Prostate gland (tissue), 2 donors: ENCODE data around the gene C2. TPM values are rescaled to one million over a fixed set of nuclear protein-coding genes. Genes with fewer than 3 reads are reported as not detected.
"Not testable (repeated sequence)": the region's sequence is repeated elsewhere in the genome, so short reads cannot be mapped to it uniquely, and the experiment has no call there.

ENCODE experiments used
- DNase-seq: peaks from one replicate; pipeline ENCODE4 v3.0.0-alpha.2; 2019; ENCODE audit warnings: low spot score
- H3K27ac ChIP-seq, 2 donors: fragments of 200-600 bp; sonication (generic); 2 replicates each; pipeline ENCODE4 v1.5.1; 2017 to 2019
- H3K27me3 ChIP-seq: fragments of 200-600 bp; sonication (generic); replicated peaks from 2 replicates; pipeline ENCODE4 v1.5.1; 2019; ENCODE audit not compliant: insufficient read depth
- H3K36me3 ChIP-seq, 2 donors: fragments of 200-600 bp; sonication (generic); 1 replicate in 1 of 2; 2 replicates in 1 of 2; pipeline versions ENCODE4 v1.5.1 to v1.8.1; 2017 to 2019
- H3K4me1 ChIP-seq: fragments of 200-600 bp; sonication (generic); replicated peaks from 2 replicates; pipeline ENCODE4 v1.5.1; 2019
- H3K4me3 ChIP-seq, 2 donors: fragments of 200-600 bp; sonication (generic); 2 replicates each; pipeline ENCODE4 v1.5.1; 2017 to 2019
- H3K9me3 ChIP-seq: fragments of 200-600 bp; sonication (generic); 2 replicates; pipeline ENCODE4 v1.5.1; 2017
- WGBS: methylation state at CpG from one replicate; pipeline ENCODE4 v1.1.5; 2018; 5-methylcytosine and 5-hydroxymethylcytosine counted together
- intact Hi-C: fragments of 100-400 bp; cut with DNase I; formaldehyde crosslinking; loops from one replicate; pipeline ENCODE4 v1.14.2; 2022
- microRNA counts, 2 donors: library from miRNA; unstranded; fragments of <30 nt; microRNA quantifications; one replicate each; lab custom pipeline; 2016 to 2017
- microRNA-seq: library from miRNA; unstranded; fragments of <30 nt; microRNA quantifications from one replicate; pipeline ENCODE4, GENCODE V29; 2016
- small RNA-seq, 2 donors: library from RNA; depleted of rRNA; stranded (forward); fragments of <200 nt; gene quantifications; one replicate each; pipeline ENCODE3, GENCODE V24; 2016
- total RNA-seq, 2 donors: library from RNA; depleted of rRNA; stranded (reverse); fragments of >200 nt; gene quantifications; one replicate each; pipeline ENCODE4 v1.1.0, GENCODE V29; 2016

Gene C2
- total RNA-seq, 2 donors from 2014 or later, result 7.9 to 16.0 TPM

DNA sequence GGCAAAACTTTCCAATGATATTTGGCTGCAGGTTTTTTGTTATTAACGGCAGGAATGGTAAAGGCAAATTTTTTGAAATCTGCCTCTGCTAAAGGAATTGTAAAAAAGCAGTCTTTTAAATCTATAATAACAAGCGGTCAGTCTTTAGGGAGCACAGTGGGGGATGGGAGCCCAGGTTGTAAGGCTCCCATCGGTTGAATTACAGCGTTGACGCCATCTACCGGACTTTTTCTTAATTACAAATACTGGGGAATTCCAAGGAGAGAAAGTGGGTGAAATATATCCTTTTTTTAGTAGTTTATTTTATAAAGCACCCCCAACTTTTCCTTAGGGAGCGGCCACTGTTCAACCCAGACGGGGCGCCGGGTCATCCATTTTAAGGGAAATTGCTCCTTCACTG, 61.8 kb downstream of the C2 start:
- H3K36me3 ChIP-seq, H3K4me1 ChIP-seq, H3K9me3 ChIP-seq, H3K4me3 ChIP-seq, H3K27ac ChIP-seq, DNase-seq, H3K27me3 ChIP-seq, intact Hi-C loops: not testable (repeated sequence)
- WGBS, result no CpG with 5 or more reads among the region's 10 CpGs

DNA sequence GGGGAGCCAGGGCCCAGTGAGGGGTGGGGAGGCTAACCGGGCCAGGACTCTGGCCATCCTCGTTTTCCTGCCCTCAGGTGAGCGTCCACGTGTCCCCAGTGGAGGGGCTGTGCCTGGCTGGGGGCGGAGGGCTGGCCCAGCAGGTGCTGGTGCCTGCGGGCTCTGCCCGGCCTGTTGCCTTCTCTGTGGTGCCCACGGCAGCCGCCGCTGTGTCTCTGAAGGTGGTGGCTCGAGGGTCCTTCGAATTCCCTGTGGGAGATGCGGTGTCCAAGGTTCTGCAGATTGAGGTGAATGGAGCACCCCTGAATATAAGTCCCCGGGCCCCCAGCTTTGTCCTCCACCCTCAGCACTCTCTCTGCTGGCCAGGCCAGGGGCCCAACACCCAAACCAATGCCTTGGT, 66.9 kb downstream of the C2 start:
- H3K4me3 ChIP-seq, H3K36me3 ChIP-seq, H3K4me1 ChIP-seq, DNase-seq, H3K27ac ChIP-seq, H3K9me3 ChIP-seq, intact Hi-C loops, H3K27me3 ChIP-seq: not testable (repeated sequence)
- no CpG with 5 or more reads among the region's 14 CpGs for WGBS

MicroRNAs encoded within 50 kb of the gene (microRNA counts, 767-probe panel; counts per million panel counts)
- 0 to 431 counts per million in 2 donors for microRNA hsa-miR-1236 (lab: Ali Mortazavi, UCI)

Small RNA genes lying within 50 kb of the gene (microRNA-seq; reads per million reads assigned to microRNA genes)
- gene MIR1236, result 0.42 reads per million

Small RNA genes lying within 50 kb of the gene (small RNA-seq; reads per million reads assigned to genes)
- gene AL645922.1, result 0 reads per million in 2 donors

Other genes with a start within 250 kb of the C2 start
- 1 to 10 TPM; 1.6 to 2.6 TPM for gene LY6G5C, start 246.7 kb upstream of the C2 start, total RNA-seq
- gene ABHD16A, start 224.4 kb upstream of the C2 start, total RNA-seq, result 10 to 100 TPM; 78.1 to 83.6 TPM
- 1 to 10 TPM in 1 of 2 donors, not detected in 1; 3.7 TPM for gene LY6G6F, start 220.9 kb upstream of the C2 start, total RNA-seq
- not detected for gene LY6G6D, start 212.4 kb upstream of the C2 start, total RNA-seq
- gene LY6G6C, start 206.0 kb upstream of the C2 start, total RNA-seq, result not detected
- under 1 TPM in 1 of 2 donors, not detected in 1; 0.74 TPM for gene MPIG6B, start 204.3 kb upstream of the C2 start, total RNA-seq
- 10 to 100 TPM; 73.3 to 83.7 TPM for gene DDAH2, start 198.4 kb upstream of the C2 start, total RNA-seq
- gene CLIC1, start 191.2 kb upstream of the C2 start, total RNA-seq, result 100 to 1,000 TPM; 224 to 331 TPM
- gene MSH5, start 187.7 kb upstream of the C2 start, total RNA-seq, result 10 to 100 TPM; 10.5 to 72.4 TPM
- 10 to 100 TPM in 1 of 2 donors, 1 to 10 TPM in 1; 1.9 to 15.7 TPM for gene SAPCD1, start 165.1 kb upstream of the C2 start, total RNA-seq
- gene VWA7, start 150.4 kb upstream of the C2 start, total RNA-seq, result 10 to 100 TPM in 1 of 2 donors, 1 to 10 TPM in 1; 2.7 to 13.0 TPM
- gene VARS1, start 132.0 kb upstream of the C2 start, total RNA-seq, result 10 to 100 TPM; 38.5 to 49.9 TPM
- gene LSM2, start 120.8 kb upstream of the C2 start, total RNA-seq, result 10 to 100 TPM; 51.9 to 52.5 TPM
- gene HSPA1L, start 112.4 kb upstream of the C2 start, total RNA-seq, result 1 to 10 TPM; 1.5 to 8.5 TPM
- 100 to 1,000 TPM; 230 to 440 TPM for gene HSPA1A, start 112.2 kb upstream of the C2 start, total RNA-seq
- 100 to 1,000 TPM; 331 to 360 TPM for gene HSPA1B, start 100.0 kb upstream of the C2 start, total RNA-seq
- gene NEU1, start 64.9 kb upstream of the C2 start, total RNA-seq, result 100 to 1,000 TPM in 1 of 2 donors, 10 to 100 TPM in 1; 88.4 to 117 TPM
- gene SLC44A4, start 48.7 kb upstream of the C2 start, total RNA-seq, result 100 to 1,000 TPM; 125 to 332 TPM
- gene EHMT2, start 30.0 kb upstream of the C2 start, total RNA-seq, result 10 to 100 TPM; 53.6 to 92.8 TPM
- gene ZBTB12, start 25.6 kb upstream of the C2 start, total RNA-seq, result 1 to 10 TPM; 3.8 to 4.1 TPM
- 10 to 100 TPM; 32.1 to 48.6 TPM for gene CFB, start 18.4 kb downstream of the C2 start, total RNA-seq
- gene NELFE, start 31.3 kb downstream of the C2 start, total RNA-seq, result 10 to 100 TPM; 88.9 to 94.0 TPM
- 10 to 100 TPM; 34.8 to 66.2 TPM for gene SKIC2, start 31.5 kb downstream of the C2 start, total RNA-seq
- 10 to 100 TPM; 21.9 to 36.0 TPM for gene DXO, start 44.4 kb downstream of the C2 start, total RNA-seq
- 100 to 1,000 TPM in 1 of 2 donors, 10 to 100 TPM in 1; 32.8 to 196 TPM for gene C4A, start 54.3 kb downstream of the C2 start, total RNA-seq
- 100 to 1,000 TPM in 1 of 2 donors, 10 to 100 TPM in 1; 49.2 to 137 TPM for gene C4B, start 87.1 kb downstream of the C2 start, total RNA-seq
- 1 to 10 TPM in 1 of 2 donors, under 1 TPM in 1; 0.59 to 2.7 TPM for gene CYP21A2, start 110.7 kb downstream of the C2 start, total RNA-seq
- 10 to 100 TPM; 18.5 to 29.1 TPM for gene TNXB, start 181.6 kb downstream of the C2 start, total RNA-seq
- gene ATF6B, start 200.5 kb downstream of the C2 start, total RNA-seq, result 100 to 1,000 TPM in 1 of 2 donors, 10 to 100 TPM in 1; 70.6 to 132 TPM
- gene FKBPL, start 202.6 kb downstream of the C2 start, total RNA-seq, result 1 to 10 TPM; 3.6 to 6.9 TPM
- 1 to 10 TPM in 1 of 2 donors, under 1 TPM in 1; 0.64 to 7.2 TPM for gene PRRT1, start 224.2 kb downstream of the C2 start, total RNA-seq
- gene PPT2, start 226.4 kb downstream of the C2 start, total RNA-seq, result 10 to 100 TPM; 18.6 to 32.9 TPM
- gene EGFL8, start 236.9 kb downstream of the C2 start, total RNA-seq, result 10 to 100 TPM; 12.2 to 19.5 TPM
- 100 to 1,000 TPM in 1 of 2 donors, 10 to 100 TPM in 1; 52.6 to 113 TPM for gene AGPAT1, start 248.4 kb downstream of the C2 start, total RNA-seq